AG10803 (cell line): Measurements from ENCODE around the gene TNFSF15.

Experiments
- DNase-seq: peaks from one replicate; pipeline ENCODE4 v3.0.0; 2010; ENCODE audit warnings: low read depth
- H3K4me3 ChIP-seq: 2 replicates; pipeline ENCODE4 v1.5.1; 2011; ENCODE audit warnings: mild to moderate bottlenecking, low read length, control low read depth
- TF ChIP-seq, protein P1 (sequence below): conservative IDR thresholded peaks from 2 replicates; pipeline ENCODE4 v1.5.1; 2011; ENCODE audit warnings: mild to moderate bottlenecking, low read length, control low read depth, inconsistent platforms

Gene TNFSF15

DNA sequence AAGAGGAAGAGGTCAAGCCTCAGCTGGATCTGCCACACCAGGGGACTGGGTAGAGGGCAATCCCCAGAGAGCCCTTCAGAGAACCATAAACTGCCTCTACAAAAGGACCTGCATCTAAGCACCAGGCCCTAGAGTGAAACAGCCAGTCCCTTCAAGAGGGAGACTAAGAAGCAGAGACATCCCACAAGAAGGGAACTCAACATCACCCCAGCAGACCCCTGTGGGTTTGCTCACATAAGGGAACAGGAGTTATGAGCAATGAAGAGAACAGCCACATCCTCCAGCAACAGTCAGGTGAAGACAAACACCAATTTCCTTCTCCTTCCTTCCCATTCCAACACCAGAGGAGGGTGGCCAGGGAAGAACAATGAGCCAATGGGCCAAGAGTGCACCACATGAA is 48.9 kb downstream of the TNFSF15 start:
- H3K4me3 ChIP-seq = no peak overlapping the region
- TF ChIP-seq, protein P1, sequence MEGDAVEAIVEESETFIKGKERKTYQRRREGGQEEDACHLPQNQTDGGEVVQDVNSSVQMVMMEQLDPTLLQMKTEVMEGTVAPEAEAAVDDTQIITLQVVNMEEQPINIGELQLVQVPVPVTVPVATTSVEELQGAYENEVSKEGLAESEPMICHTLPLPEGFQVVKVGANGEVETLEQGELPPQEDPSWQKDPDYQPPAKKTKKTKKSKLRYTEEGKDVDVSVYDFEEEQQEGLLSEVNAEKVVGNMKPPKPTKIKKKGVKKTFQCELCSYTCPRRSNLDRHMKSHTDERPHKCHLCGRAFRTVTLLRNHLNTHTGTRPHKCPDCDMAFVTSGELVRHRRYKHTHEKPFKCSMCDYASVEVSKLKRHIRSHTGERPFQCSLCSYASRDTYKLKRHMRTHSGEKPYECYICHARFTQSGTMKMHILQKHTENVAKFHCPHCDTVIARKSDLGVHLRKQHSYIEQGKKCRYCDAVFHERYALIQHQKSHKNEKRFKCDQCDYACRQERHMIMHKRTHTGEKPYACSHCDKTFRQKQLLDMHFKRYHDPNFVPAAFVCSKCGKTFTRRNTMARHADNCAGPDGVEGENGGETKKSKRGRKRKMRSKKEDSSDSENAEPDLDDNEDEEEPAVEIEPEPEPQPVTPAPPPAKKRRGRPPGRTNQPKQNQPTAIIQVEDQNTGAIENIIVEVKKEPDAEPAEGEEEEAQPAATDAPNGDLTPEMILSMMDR = no peak
- DNase-seq = no peak

GRCh38 chr9:114754581-114754980 is 51.3 kb downstream of the TNFSF15 start:
- no peak for DNase-seq
- no peak overlapping the region for H3K4me3 ChIP-seq
- TF ChIP-seq, protein P1 = no peak

DNA sequence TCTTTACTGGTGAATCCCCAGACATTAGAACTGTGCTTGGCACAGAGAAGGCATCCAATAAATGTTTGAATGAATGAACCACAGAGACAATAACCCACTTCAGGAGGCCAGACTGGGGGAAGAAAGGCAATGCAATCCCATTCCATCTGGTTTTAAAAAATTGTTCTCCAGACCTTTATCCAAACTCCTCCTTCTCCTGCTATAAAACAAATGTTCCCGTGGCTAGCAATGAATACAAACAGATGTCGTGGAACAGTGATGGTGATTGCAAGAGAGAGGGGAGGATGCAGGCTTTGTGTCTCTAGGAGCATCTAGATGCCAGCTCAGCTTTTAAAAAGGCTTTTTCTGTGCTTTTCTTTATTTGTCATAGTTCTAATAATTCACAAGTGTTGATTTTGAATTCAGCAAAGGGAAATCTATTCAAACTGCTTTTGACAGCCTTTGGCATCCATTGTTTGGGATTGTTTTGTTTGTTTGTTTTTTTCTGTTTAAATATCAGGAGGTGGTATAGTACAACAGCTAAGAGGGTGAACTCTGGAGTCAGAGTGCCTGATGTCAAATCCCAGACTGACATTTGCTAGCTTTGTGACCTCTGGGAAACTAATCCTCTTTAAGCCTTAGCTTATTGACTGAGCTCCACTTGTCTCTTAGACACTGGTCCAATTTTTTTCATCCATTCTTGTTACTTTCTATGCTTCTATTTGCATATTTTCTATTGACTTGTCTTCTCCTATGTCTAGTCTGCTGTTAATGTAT is 59.1 kb downstream of the TNFSF15 start:
- DNase-seq = peak; percentile 91
- H3K4me3 ChIP-seq = no peak overlapping the region
- TF ChIP-seq, protein P1 = no peak

DNA sequence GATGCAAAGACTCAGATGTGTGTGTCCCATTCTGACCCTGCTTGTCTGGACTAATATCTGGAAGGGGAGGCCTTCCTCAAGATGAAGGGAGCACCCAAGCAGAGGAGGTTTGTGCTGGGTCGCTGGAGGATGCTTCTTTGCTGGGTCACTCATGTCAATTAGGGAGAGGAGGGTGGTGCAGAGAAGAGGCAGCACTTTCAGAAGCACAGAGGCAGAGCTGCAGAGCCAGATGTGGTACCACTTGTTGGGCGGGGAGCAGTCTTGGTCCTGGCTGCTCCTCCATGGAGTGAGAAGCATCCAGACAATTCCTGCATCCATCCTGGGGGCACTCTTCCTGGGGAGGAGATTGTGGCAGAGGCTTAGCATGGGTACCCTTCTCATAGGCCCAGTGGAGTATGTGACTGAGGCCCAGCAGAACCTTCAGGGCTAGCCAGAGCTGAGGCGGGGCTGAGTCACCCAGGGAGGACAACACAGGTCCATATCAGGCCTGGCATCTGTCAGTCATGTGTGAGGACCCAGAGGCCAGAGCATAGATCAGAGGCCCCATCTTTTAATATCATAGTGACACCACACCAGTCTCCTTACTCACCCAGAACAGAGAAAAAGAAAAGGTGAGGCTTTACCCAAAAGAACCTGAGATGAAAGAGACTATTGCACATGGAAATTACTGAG is 59.8 kb downstream of the TNFSF15 start:
- H3K4me3 ChIP-seq = no peak overlapping the region
- DNase-seq = no peak
- TF ChIP-seq, protein P1 = no peak

DNA sequence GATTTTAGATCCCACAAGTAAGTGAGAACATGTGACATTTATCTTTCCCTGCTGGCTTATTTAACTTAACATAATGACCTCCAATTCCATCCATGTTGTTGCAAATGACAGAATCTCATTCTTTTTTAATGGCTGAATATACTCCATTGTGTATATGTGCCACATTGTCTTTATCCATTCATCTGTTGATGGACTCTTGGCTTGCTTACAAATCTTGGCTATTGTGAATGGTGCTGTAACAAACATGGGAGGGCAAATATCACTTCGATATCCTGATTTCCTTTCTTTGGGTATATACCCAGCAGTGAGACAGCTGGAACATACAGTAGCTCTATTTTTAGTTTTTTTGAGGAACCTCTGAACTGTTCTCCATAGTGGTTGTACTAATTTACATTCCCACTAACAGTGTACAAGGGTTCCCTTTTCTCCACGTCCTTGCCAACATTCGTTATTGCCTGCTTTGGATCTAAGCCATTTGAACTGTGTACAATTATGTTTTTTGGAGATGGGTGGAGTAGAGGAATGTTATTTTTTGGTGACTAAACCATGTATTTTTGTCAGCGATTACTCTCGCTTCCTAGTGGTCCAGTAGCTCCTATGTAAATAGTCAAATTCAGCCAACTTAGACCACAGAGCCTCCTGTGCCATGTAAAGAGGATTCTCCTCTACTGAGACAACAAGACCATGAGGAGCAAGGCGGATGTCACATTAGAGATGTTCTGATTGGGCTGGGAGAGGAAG is 60.6 kb downstream of the TNFSF15 start:
- no peak overlapping the region for H3K4me3 ChIP-seq
- TF ChIP-seq, protein P1 = no peak
- peak; percentile 82 for DNase-seq

- TF ChIP-seq, protein P1 = no peak
- peak; percentile 52 for DNase-seq
- H3K4me3 ChIP-seq = no peak overlapping the region
Observed at GRCh38 chr9:114743446-114743845, 62.4 kb downstream of the TNFSF15 start.
